K562 (cell line): Measurements from ENCODE around the gene FSTL1. TPM values are rescaled to one million over a fixed set of nuclear protein-coding genes. Genes with fewer than 3 reads are reported as not detected.
A peak's percentile ranks its signal among the peaks of the same experiment; 100 is the strongest.

Experiments used
- ATAC-seq: fragments of 200-7000 bp; cut with Tn5 transposase; 3 replicates; pipeline ENCODE4 v1.9.1; 2020; ENCODE audit warnings: moderate library complexity
- BruUV-seq: library from RNA; stranded (reverse); fragments of 400-500 nt; replicated peaks from 2 replicates; lab custom pipeline; 2021; lab: Mats Ljungman, UMichigan
- CTCF ChIA-PET: fragments of 300-600 bp; formaldehyde crosslinking; extraction: SDS; loops from one replicate; lab custom pipeline; 2021; ENCODE audit warnings: low intra/inter-chr PET ratio; lab: Yijun Ruan, JAX
- POLR2A ChIA-PET: fragments of 300-600, 350-650 bp; sonication (Branson Sonifier 250); formaldehyde crosslinking; extraction: SDS; loops from one replicate; lab custom pipeline; 2021; ENCODE audit warnings: antibody characterized with exemption, inconsistent platforms; lab: Yijun Ruan, JAX
- DNase-seq, 4 experiments: peaks; one replicate each; pipeline versions ENCODE4 v3.0.0 to v3.0.0-alpha.2; 2011 to 2018; ENCODE audit warnings: low spot score in 3 of 4, mixed read lengths in 3 of 4; ENCODE audit errors: extremely low read depth in 1 of 4
- FAIRE-seq: peaks from 2 replicates; lab custom pipeline; 2011; peaks lifted over from hg19 to GRCh38; lab: Jason Lieb, UNC
- H2AFZ ChIP-seq: 2 replicates; pipeline ENCODE4 v1.6.0; 2011; ENCODE audit warnings: low read depth, low read length, control low read depth, inconsistent platforms
- H3K27ac ChIP-seq: fragments of 200-600 bp; 3 replicates; pipeline ENCODE4 v1.8.0; 2011; ENCODE audit warnings: low read depth, mild to moderate bottlenecking, control low read depth, inconsistent platforms, low read length, moderate library complexity, mixed read lengths; ENCODE audit errors: extremely low read depth
- H3K27me3 ChIP-seq, 2 experiments: fragments of 300-600 bp in 1 of 2; 2 replicates in 1 of 2; 3 replicates in 1 of 2; pipeline versions ENCODE4 v1.6.0 to v1.8.0; 2011; ENCODE audit warnings: inconsistent platforms in 2 of 2, low read length in 2 of 2, mild to moderate bottlenecking in 1 of 2, mixed read lengths in 1 of 2, moderate library complexity in 1 of 2; ENCODE audit not compliant: control insufficient read depth in 2 of 2, insufficient read depth in 2 of 2
- H3K36me3 ChIP-seq: fragments of 300-600 bp; 3 replicates; pipeline ENCODE4 v1.8.0; 2011; ENCODE audit warnings: mild to moderate bottlenecking, low read length, inconsistent platforms; ENCODE audit not compliant: control insufficient read depth, insufficient read depth
- H3K4me1 ChIP-seq, 2 experiments: fragments of 200-600 bp in 1 of 2; replicated peaks in 1 of 2; 2 replicates in 1 of 2; 3 replicates in 1 of 2; pipeline versions ENCODE4 v1.5.1 to v1.8.0; 2011; ENCODE audit warnings: inconsistent platforms in 2 of 2, low read length in 2 of 2, mild to moderate bottlenecking in 1 of 2, mixed read lengths in 1 of 2, moderate library complexity in 1 of 2; ENCODE audit not compliant: control insufficient read depth in 2 of 2, insufficient read depth in 2 of 2
- H3K4me2 ChIP-seq: 2 replicates; pipeline ENCODE4 v1.6.1; 2011; ENCODE audit warnings: low read length, control low read depth, inconsistent platforms, mixed read lengths; ENCODE audit not compliant: insufficient read depth
- H3K4me3 ChIP-seq: fragments of 200-600 bp; sonication (generic), shearing (Covaris generic); 2 replicates; pipeline ENCODE4 v1.5.1; 2016; ENCODE audit warnings: control low read depth, inconsistent platforms
- H3K79me2 ChIP-seq: fragments of 200-600 bp; 3 replicates; pipeline ENCODE4 v1.8.0; 2011; ENCODE audit warnings: low read length, inconsistent platforms; ENCODE audit not compliant: control insufficient read depth, insufficient read depth
- H3K9ac ChIP-seq, 2 experiments: 2 replicates each; pipeline versions ENCODE4 v1.6.0 to v1.6.1; 2011; ENCODE audit warnings: low read depth in 2 of 2, low read length in 2 of 2, control low read depth in 1 of 2, inconsistent platforms in 1 of 2, mild to moderate bottlenecking in 1 of 2, mixed read lengths in 1 of 2; ENCODE audit not compliant: insufficient read depth in 1 of 2
- H3K9me1 ChIP-seq: one replicate; pipeline ENCODE4 v1.6.0; 2011; ENCODE audit warnings: inconsistent platforms, mild to moderate bottlenecking, low read length, moderate library complexity; ENCODE audit not compliant: control insufficient read depth, insufficient read depth
- H3K9me3 ChIP-seq: replicated peaks from 2 replicates; pipeline ENCODE4 v1.5.1; 2011; ENCODE audit warnings: low read depth, low read length, inconsistent platforms; ENCODE audit not compliant: control insufficient read depth, insufficient read depth
- H4K20me1 ChIP-seq: replicated peaks from 2 replicates; pipeline ENCODE4 v1.6.1; 2011; ENCODE audit warnings: low read length, inconsistent platforms, mixed read lengths; ENCODE audit not compliant: control insufficient read depth, insufficient read depth
- BHLHE40 ChIP-seq: IDR thresholded peaks from 2 replicates; pipeline ENCODE4 v1.6.1; 2011; ENCODE audit warnings: low read length, improper control_type of control experiment
- CREB3L1 ChIP-seq: fragments of 450-650 bp; IDR thresholded peaks from 2 replicates; pipeline ENCODE4 v1.6.1; 2014; ENCODE audit warnings: low read depth, mild to moderate bottlenecking, moderate library complexity, borderline replicate concordance
- CTCF ChIP-seq, 3 experiments: IDR thresholded peaks in 2 of 3; conservative IDR thresholded peaks in 1 of 3; 2 replicates each; pipeline ENCODE4 v1.5.1; 2011 to 2012; ENCODE audit warnings: low read length in 3 of 3, mild to moderate bottlenecking in 3 of 3, control low read depth in 2 of 3, improper control_type of control experiment in 1 of 3, inconsistent platforms in 1 of 3, low read depth in 1 of 3, mixed read lengths in 1 of 3, moderate library complexity in 1 of 3; ENCODE audit not compliant: insufficient read depth in 2 of 3
- E2F3 ChIP-seq: fragments of 250-450 bp; sonication (Bioruptor Pico); IDR thresholded peaks from 2 replicates; pipeline ENCODE4 v1.4.0; 2020; ENCODE audit warnings: mild to moderate bottlenecking
- FOXP1 ChIP-seq: sonication (generic); formaldehyde crosslinking; IDR thresholded peaks from 2 replicates; pipeline ENCODE4 v1.8.0; 2022; ENCODE audit warnings: mild to moderate bottlenecking, missing genetic modification reagents
- HCFC1 ChIP-seq: IDR thresholded peaks from 2 replicates; pipeline ENCODE4 v1.6.1; 2012; ENCODE audit warnings: low read depth, low read length, improper control_type of control experiment
- HNRNPL ChIP-seq: fragments of 200-400 bp; formaldehyde crosslinking; IDR thresholded peaks from 2 replicates; pipeline ENCODE4 v1.6.1; 2017; ENCODE audit warnings: low read depth, mild to moderate bottlenecking, low read length
- HSF4 ChIP-seq: fragments of 250-450 bp; sonication (Bioruptor Pico); IDR thresholded peaks from 2 replicates; pipeline ENCODE4 v2.1.2; 2022; ENCODE audit warnings: mild to moderate bottlenecking, moderate library complexity, borderline replicate concordance
- NFIC ChIP-seq: fragments of 450-650 bp; IDR thresholded peaks from 2 replicates; pipeline ENCODE4 v1.6.1; 2017; ENCODE audit warnings: mild to moderate bottlenecking, inconsistent platforms
- NR2C1 ChIP-seq, 2 experiments: fragments of 450-650 bp; IDR thresholded peaks; 2 replicates each; pipeline ENCODE4 v1.6.1; 2017; ENCODE audit warnings: mild to moderate bottlenecking in 2 of 2, antibody characterized with exemption in 1 of 2, inconsistent platforms in 1 of 2, missing compliant biosample characterization in 1 of 2, missing genetic modification characterization in 1 of 2
- PRPF4 ChIP-seq: fragments of 200-400 bp; formaldehyde crosslinking; IDR thresholded peaks from one replicate; pipeline ENCODE4 v1.6.1; 2017; ENCODE audit warnings: low read length, low read depth, mild to moderate bottlenecking; ENCODE audit not compliant: insufficient read depth, poor library complexity, severe bottlenecking
- ZBTB1 ChIP-seq: sonication (generic); formaldehyde crosslinking; IDR thresholded peaks from 2 replicates; pipeline ENCODE4 v1.8.1; 2023; ENCODE audit warnings: missing genetic modification reagents, low read depth, mild to moderate bottlenecking, borderline replicate concordance
- ZNF263 ChIP-seq: sonication (generic); formaldehyde crosslinking; IDR thresholded peaks from 2 replicates; pipeline ENCODE4 v1.8.0; 2022; ENCODE audit warnings: mild to moderate bottlenecking, missing genetic modification reagents, borderline replicate concordance
- WGBS: fragments of 100-300 bp; shearing (Covaris generic); methylation state at CpG from one replicate; pipeline ENCODE4 v1.1.6; 2016; ENCODE audit warnings: low coverage, mixed read lengths; ENCODE audit not compliant: insufficient coverage; ENCODE audit errors: missing lambda C conversion rate; 5-methylcytosine and 5-hydroxymethylcytosine counted together
- in situ Hi-C: fragments of 300-500 bp; cut with MboI; formaldehyde crosslinking; loops from 4 replicates; pipeline ENCODE4 v1.15.0; 2018; ENCODE audit warnings: inconsistent platforms, mixed read lengths
- intact Hi-C: fragments of 100-400 bp; cut with micrococcal nuclease; formaldehyde crosslinking; loops from 2 replicates; pipeline ENCODE4 v1.14.2; 2022
- polyA plus RNA-seq, 8 experiments: library from polyadenylated mRNA; depleted of rRNA in 4 of 8; stranded (reverse) in 5 of 8; unstranded in 3 of 8; fragments of >200 nt; fragmentation: Nextera tagmentation in 2 of 8; fragmentation: Illumina TruSeq in 1 of 8; extraction: Ambion mirVana in 2 of 8; extraction: Trizol in 1 of 8; gene quantifications; 2 replicates each; pipeline versions ENCODE4 v1.2.1 to v1.2.3, GENCODE V29; 2011 to 2014; ENCODE audit warnings: inconsistent platforms in 1 of 8, missing spikeins in 1 of 8
- total RNA-seq, 7 experiments: library from RNA; depleted of rRNA in 6 of 7; stranded (reverse); fragments of >200 nt in 6 of 7; fragmentation: Illumina TruSeq in 2 of 7; extraction: Trizol in 2 of 7; gene quantifications; 2 replicates each; pipeline versions ENCODE4 v1.2.1 to v1.2.3, GENCODE V29; 2011 to 2021; ENCODE audit warnings: low replicate concordance in 1 of 7

The FSTL1 gene
- total and polyA plus RNA-seq, 9 of the 15 experiments (the other 6 are each of a cell fraction or from before 2014, with no cell fraction given) = 0.01 to 0.58 (median 0.08) TPM; not detected in 2

- Histone ChIP-seq H3K4me2 (peak within 1 kb of the TSS; percentile 85), H2AFZ (peak within 1 kb of the TSS; percentile 94), H3K9me3 (no peaks in the 10 kb centered on the region), H4K20me1 (no peaks in the 10 kb centered on the region), H3K4me1 (peaks cover 6 to 20% of the 10 kb centered on the region in 2 experiments; a peak in 4 of 5 replicates), H3K4me3 (peak within 1 kb of the TSS; percentile 59), H3K27me3 (no peaks in the 10 kb centered on the region), H3K9ac (peak within 1 kb of the TSS; percentile 86 to 98), H3K27ac (peak within 1 kb of the TSS; percentile 88), H3K9me1 (no peaks in the 10 kb centered on the region), H3K79me2 (peaks cover 55% of the 10 kb centered on the region), H3K36me3 (peaks cover 26% of the 10 kb centered on the region; the same call in 2 of the 3 replicates)
- peak; percentile 80 to 91 (median 83) for DNase-seq
- ChIA-PET CTCF (no interaction called here), POLR2A (interaction anchor here (0.8 to 2.1 kb wide), 5 partner anchors 10 to 154 kb away, joined by 3 to 8 read pairs (median 3); no protein-coding TSS in a partner anchor)
- peak; percentile 35 for FAIRE-seq
- in situ Hi-C loops (no loop called here), intact Hi-C loops (loop anchor here (5.0 kb wide), 1 partner anchor 252 kb away; no protein-coding TSS in a partner anchor)
- BruUV-seq = TSS peak; percentile 96
- WGBS = under 1% methylated on average over 58 of the region's 95 CpGs
- ATAC-seq = peak; percentile 95
- TF ChIP-seq ZBTB1 = peak; percentile 98
- TF ChIP-seq NR2C1 (IDR thresholded peaks at IDR 0.05) = peak; percentile 69
- peak; percentile 73 for TF ChIP-seq NR2C1 (tag; IDR thresholded peaks at IDR 0.05)
- peak; percentile 41 for TF ChIP-seq PRPF4
- no peak for TF ChIP-seq HSF4 (CRISPR knock-in tag)
- peak; percentile 56; the same call in 1 of the 2 replicates for TF ChIP-seq HCFC1
- TF ChIP-seq FOXP1 (CRISPR knock-in tag) = 0 out of 2 replicates have a peak, but pooled peaks have one; percentile 39
- peak; percentile 67; the same call in 1 of the 2 replicates for TF ChIP-seq CREB3L1
- TF ChIP-seq BHLHE40 = peak; percentile 98
- TF ChIP-seq NFIC = peak; percentile 7; the same call in 1 of the 2 replicates
- TF ChIP-seq E2F3 = peak; percentile 65; the same call in 1 of the 2 replicates
- TF ChIP-seq HNRNPL = peak; percentile 29; the same call in 1 of the 2 replicates
- peak in 1 of 3 experiments; percentile 30; a peak in 1 of 6 replicates for TF ChIP-seq CTCF (IDR thresholded peaks at IDR 0.05 in 2 of 3, conservative IDR thresholded peaks at IDR 0.05 in 1 of 3; ENCODE audit: insufficient read depth in 2 of 3, low read depth in 1 of 3, low read length in 3 of 3)
- peak; percentile 57; the same call in 1 of the 2 replicates for TF ChIP-seq ZNF263 (CRISPR knock-in tag)
Measured at GRCh38 chr3:120348991-120349854, 101.6 kb downstream of the FSTL1 start, which contains the start of gene LRRC58. TSS of gene LRRC58 (minus strand) at chr3:120349354. CDS start at chr3:120349243, 111 bp downstream.
